DOHH2 (cell line): Measurements from ENCODE around the gene OOSP1.

ENCODE experiments used
- CTCF ChIP-seq: fragments of 200-600 bp; sonication (generic); IDR thresholded peaks from one replicate; pipeline ENCODE4 v1.5.1; 2014; ENCODE audit warnings: antibody characterized with exemption, mild to moderate bottlenecking, low read depth, low read length; ENCODE audit not compliant: poor library complexity, severe bottlenecking
- EZH2phosphoT487 ChIP-seq: fragments of 200-600 bp; sonication (generic); IDR thresholded peaks from 2 replicates; pipeline ENCODE4 v1.6.1; 2017; ENCODE audit warnings: borderline replicate concordance, mild to moderate bottlenecking, antibody characterized with exemption, low read length, moderate library complexity, mixed read lengths

- TF ChIP-seq CTCF (no peak), EZH2phosphoT487 (no peak)
Measured at GRCh38 chr11:59939482-59939881, 1.2 kb downstream of the OOSP1 start.
